Urothelium cell line (cell line): ENCODE data around the gene CELA3A.
"Not testable (repeated sequence)": the region's sequence is repeated elsewhere in the genome, so short reads cannot be mapped to it uniquely, and the experiment has no call there.

Source experiments
- DNase-seq: peaks from one replicate; pipeline ENCODE4 v3.0.0; 2011; ENCODE audit warnings: low spot score, mixed read lengths
- FAIRE-seq: peaks from 2 replicates; lab custom pipeline; 2011; peaks lifted over from hg19 to GRCh38; lab: Jason Lieb, UNC

Gene CELA3A

GRCh38 chr1:22001409-22001808, at the start of gene CELA3A:
TSS of gene CELA3A (plus strand) at chr1:22001657. CDS start at chr1:22001675, 18 bp downstream.
- FAIRE-seq (no peak), DNase-seq (no peak)

- no peak for DNase-seq
- FAIRE-seq = no peak
Observed at GRCh38 chr1:21952786-21953520, 48.5 kb upstream of the CELA3A start.

GRCh38 chr1:21955058-21955457, 46.4 kb upstream of the CELA3A start:
- DNase-seq (no peak), FAIRE-seq (no peak)

GRCh38 chr1:21955501-21956281, 45.8 kb upstream of the CELA3A start:
- no peak for FAIRE-seq
- DNase-seq = no peak

- peak; percentile 67 for FAIRE-seq
- peak; percentile 90 for DNase-seq
Observed at GRCh38 chr1:21956720-21957552, 44.5 kb upstream of the CELA3A start.

- DNase-seq (no peak), FAIRE-seq (no peak)
Observed at GRCh38 chr1:21961337-21961736, 40.1 kb upstream of the CELA3A start.

GRCh38 chr1:21961799-21962198, 39.7 kb upstream of the CELA3A start:
- DNase-seq (no peak), FAIRE-seq (no peak)

- DNase-seq = peak; percentile 75
- FAIRE-seq = no peak
Observed at GRCh38 chr1:21963477-21964217, 37.8 kb upstream of the CELA3A start.

GRCh38 chr1:21966247-21967000, 35.0 kb upstream of the CELA3A start:
- DNase-seq = peak; percentile 55

GRCh38 chr1:21967216-21967615, 34.2 kb upstream of the CELA3A start:
- not testable (repeated sequence) for DNase-seq, FAIRE-seq

More at GRCh38 chr1:21966247-21967000, 35.0 kb upstream of the CELA3A start:
- FAIRE-seq = no peak

- not testable (repeated sequence) for FAIRE-seq
Observed at GRCh38 chr1:21969066-21969465, 32.4 kb upstream of the CELA3A start.

GRCh38 chr1:21970523-21970922, 30.9 kb upstream of the CELA3A start:
- not testable (repeated sequence) for DNase-seq, FAIRE-seq

More at GRCh38 chr1:21969066-21969465, 32.4 kb upstream of the CELA3A start:
- DNase-seq = not testable (repeated sequence)

- FAIRE-seq, DNase-seq: not testable (repeated sequence)
Observed at GRCh38 chr1:21972973-21973441, 28.4 kb upstream of the CELA3A start.

- not testable (repeated sequence) for DNase-seq, FAIRE-seq
Observed at GRCh38 chr1:21973948-21974347, 27.5 kb upstream of the CELA3A start.

GRCh38 chr1:21974699-21975098, 26.8 kb upstream of the CELA3A start:
- DNase-seq, FAIRE-seq: not testable (repeated sequence)

GRCh38 chr1:21975296-21975695, 26.2 kb upstream of the CELA3A start:
- FAIRE-seq, DNase-seq: not testable (repeated sequence)

GRCh38 chr1:21976703-21977239, 24.7 kb upstream of the CELA3A start, which contains the start of gene CELA3B:
TSS of gene CELA3B (plus strand) at chr1:21977022. CDS start at chr1:21977040, 18 bp downstream.
- not testable (repeated sequence) for FAIRE-seq, DNase-seq

- not testable (repeated sequence) for FAIRE-seq, DNase-seq
Observed at GRCh38 chr1:21978209-21978608, 23.2 kb upstream of the CELA3A start.
